ENCODE results near the gene PKD1L1.

Gene PKD1L1

GRCh38 chr7:47852330-47853245, 95.7 kb downstream of the PKD1L1 start:
- DNase-seq = no peak

GRCh38 chr7:47847207-47847606, 101.1 kb downstream of the PKD1L1 start:
- no peak for DNase-seq

GRCh38 chr7:47846138-47846836, 102.0 kb downstream of the PKD1L1 start:
- DNase-seq = no peak

GRCh38 chr7:47844311-47844710, 104.0 kb downstream of the PKD1L1 start:
- DNase-seq = no peak

- no peak for DNase-seq
Measured at GRCh38 chr7:47843291-47843690, 105.0 kb downstream of the PKD1L1 start.

- no peak for DNase-seq
Measured at GRCh38 chr7:47839381-47839780, 108.9 kb downstream of the PKD1L1 start.

GRCh38 chr7:47837826-47838225, 110.4 kb downstream of the PKD1L1 start:
- no peak for DNase-seq

GRCh38 chr7:47836503-47837202, 111.6 kb downstream of the PKD1L1 start:
- DNase-seq = no peak

- no peak for DNase-seq
Measured at GRCh38 chr7:47836080-47836479, 112.2 kb downstream of the PKD1L1 start.

GRCh38 chr7:47833211-47833610, 115.1 kb downstream of the PKD1L1 start:
- no peak for DNase-seq

- DNase-seq = no peak
Measured at GRCh38 chr7:47832105-47832715, 116.1 kb downstream of the PKD1L1 start.

- no peak for DNase-seq
Measured at GRCh38 chr7:47830015-47830414, 118.3 kb downstream of the PKD1L1 start.

- no peak for DNase-seq
Measured at GRCh38 chr7:47827871-47828270, 120.4 kb downstream of the PKD1L1 start.

- no peak for DNase-seq
Measured at GRCh38 chr7:47827351-47827756, 120.9 kb downstream of the PKD1L1 start.

- DNase-seq = no peak
Measured at GRCh38 chr7:47826754-47827153, 121.5 kb downstream of the PKD1L1 start.

GRCh38 chr7:47819607-47819920, 128.7 kb downstream of the PKD1L1 start:
- no peak for DNase-seq

GRCh38 chr7:47818796-47819606, 129.3 kb downstream of the PKD1L1 start:
- DNase-seq = no peak

- no peak for DNase-seq
Measured at GRCh38 chr7:47817917-47818316, 130.3 kb downstream of the PKD1L1 start.

- DNase-seq = no peak
Measured at GRCh38 chr7:47816647-47817046, 131.6 kb downstream of the PKD1L1 start.

GRCh38 chr7:47815867-47816266, 132.4 kb downstream of the PKD1L1 start:
- no peak for DNase-seq

GRCh38 chr7:47814905-47815613, 133.2 kb downstream of the PKD1L1 start:
- no peak for DNase-seq

Measured in NCI-H510A (cell line).